HG02943 (cell line): ENCODE data around the gene TLE5.

Experiments used
- ATAC-seq: cut with Tn5 transposase; IDR thresholded peaks from one replicate; pipeline ENCODE4 v1.9.1; 2021; ENCODE audit warnings: mild to moderate bottlenecking, low read depth, moderate library complexity; ENCODE audit not compliant: unreplicated experiment

The TLE5 gene

GRCh38 chr19:3003046-3003445 lies 59.2 kb downstream of the TLE5 start:
- no peak for ATAC-seq
